Spleen (tissue), 7 donors: ENCODE measurements around the gene PAOX.

Experiments
- CTCF ChIP-seq, 11 experiments: fragments of 200-600 bp in 7 of 11; fragments of 450-650 bp in 4 of 11; sonication (generic) in 4 of 11; IDR thresholded peaks in 8 of 11; conservative IDR thresholded peaks in 3 of 11; 1 replicate in 7 of 11; 2 replicates in 4 of 11; pipeline versions ENCODE4 v1.4.0 to v1.8.0; 2016 to 2021; ENCODE audit warnings: antibody characterized with exemption in 11 of 11, inconsistent platforms in 4 of 11, mild to moderate bottlenecking in 1 of 11
- POLR2A ChIP-seq, 3 donors: fragments of 450-650 bp; IDR thresholded peaks; one replicate each; pipeline ENCODE4 v1.5.1; 2017; ENCODE audit warnings: antibody characterized with exemption in 3 of 3, mild to moderate bottlenecking in 1 of 3
- donor health status: DM: no; HTN: no; CAD: no; lungs with moderate emphysema.
- donor health status: DM: no; HTN: no; CAD: no.
- donor health status: DM: no; HTN: no; CAD: no.

- TF ChIP-seq CTCF (IDR thresholded peaks at IDR 0.05 in 8 of 11, conservative IDR thresholded peaks at IDR 0.05 in 3 of 11) (no peak), POLR2A (IDR thresholded peaks at IDR 0.05) (no peak)
These were observed 6.2 kb downstream of the PAOX start for GRCh38 chr10:133385214-133385613.
